ENCODE data around the gene PDHB.

GRCh38 chr3:58470363-58471024 is 36.9 kb upstream of the PDHB start:
- TF ChIP-seq CTCF (conservative IDR thresholded peaks at IDR 0.05; ENCODE audit: low read length) (no peak), EZH2phosphoT487 (IDR thresholded peaks at IDR 0.05; ENCODE audit: borderline replicate concordance, low read depth, low read length) (no peak)
